Measurements from ENCODE around the gene RASAL1. TPM values are rescaled to one million over a fixed set of nuclear protein-coding genes. Genes with fewer than 3 reads are reported as not detected.

RASAL1 gene
- total RNA-seq, 1 donor from 2014 or later, result 11.0 TPM

DNA sequence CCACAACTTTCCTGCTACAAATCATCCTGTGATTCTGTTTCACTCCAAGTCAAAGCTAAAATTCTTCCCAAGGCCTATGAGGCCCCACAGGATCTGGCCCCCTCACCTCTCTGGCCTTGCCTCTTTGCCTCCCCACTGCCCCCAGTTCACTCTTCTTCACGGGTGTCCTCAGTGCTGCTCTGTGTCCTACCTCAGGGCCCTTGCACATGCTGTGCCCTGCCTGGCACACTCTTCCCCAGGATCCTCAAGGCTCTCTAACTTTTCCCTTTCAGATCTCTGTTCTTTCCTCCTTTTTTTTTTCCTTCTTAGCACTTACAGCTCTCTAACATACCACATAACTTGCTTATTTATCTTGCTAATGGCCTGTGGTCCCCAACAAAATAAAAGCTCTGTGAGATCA is 29.2 kb downstream of the RASAL1 start:
- Histone ChIP-seq H3K4me1 (peaks cover 5% of the 10 kb centered on the region), H3K9me3 (no peaks in the 10 kb centered on the region), H3K4me3 (no peak overlapping the region), H3K27me3 (no peaks in the 10 kb centered on the region), H3K36me3 (no peaks in the 10 kb centered on the region), H3K27ac (no peak overlapping the region)
- no peak for TF ChIP-seq POLR2AphosphoS5 (IDR thresholded peaks at IDR 0.05; ENCODE audit: insufficient read depth in 1 of 2, low read depth in 1 of 2)
- no peak for DNase-seq (ENCODE audit: extremely low spot score in 2 of 2)
- intact Hi-C loops (cut with DNase I), result no loop called here

DNA sequence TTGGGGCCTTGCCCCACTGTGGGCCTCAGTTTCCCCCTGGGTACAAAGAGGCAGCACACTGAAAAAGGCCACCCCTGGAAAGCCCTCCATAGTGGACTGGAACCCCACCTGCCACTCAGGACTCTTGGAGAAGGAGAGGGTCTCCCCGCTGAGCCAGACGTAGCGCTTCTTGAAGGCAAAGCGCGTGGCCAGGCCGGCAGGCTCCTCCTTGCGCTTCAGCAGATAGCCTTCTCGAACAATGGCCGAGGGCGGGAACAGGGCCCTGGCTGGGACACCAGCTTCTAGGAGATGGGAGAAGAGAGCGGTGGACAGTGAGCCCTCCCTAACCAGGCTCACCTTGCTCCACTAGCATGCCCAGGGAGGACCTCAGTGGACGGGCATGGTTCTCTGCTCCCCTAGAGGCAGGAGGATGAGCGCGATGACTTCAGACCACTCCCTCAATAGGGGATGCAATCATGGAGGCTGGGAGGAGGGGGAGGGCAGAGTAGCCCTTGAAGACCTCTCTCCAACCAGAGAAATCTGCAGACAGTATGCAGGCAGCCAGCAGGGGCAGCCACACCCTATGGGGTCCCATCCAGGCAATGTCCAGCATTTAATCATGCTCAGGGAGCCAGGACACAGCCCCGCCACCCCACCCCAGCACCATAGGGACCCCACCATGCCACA is 29.8 kb downstream of the RASAL1 start:
- TF ChIP-seq, protein P1, sequence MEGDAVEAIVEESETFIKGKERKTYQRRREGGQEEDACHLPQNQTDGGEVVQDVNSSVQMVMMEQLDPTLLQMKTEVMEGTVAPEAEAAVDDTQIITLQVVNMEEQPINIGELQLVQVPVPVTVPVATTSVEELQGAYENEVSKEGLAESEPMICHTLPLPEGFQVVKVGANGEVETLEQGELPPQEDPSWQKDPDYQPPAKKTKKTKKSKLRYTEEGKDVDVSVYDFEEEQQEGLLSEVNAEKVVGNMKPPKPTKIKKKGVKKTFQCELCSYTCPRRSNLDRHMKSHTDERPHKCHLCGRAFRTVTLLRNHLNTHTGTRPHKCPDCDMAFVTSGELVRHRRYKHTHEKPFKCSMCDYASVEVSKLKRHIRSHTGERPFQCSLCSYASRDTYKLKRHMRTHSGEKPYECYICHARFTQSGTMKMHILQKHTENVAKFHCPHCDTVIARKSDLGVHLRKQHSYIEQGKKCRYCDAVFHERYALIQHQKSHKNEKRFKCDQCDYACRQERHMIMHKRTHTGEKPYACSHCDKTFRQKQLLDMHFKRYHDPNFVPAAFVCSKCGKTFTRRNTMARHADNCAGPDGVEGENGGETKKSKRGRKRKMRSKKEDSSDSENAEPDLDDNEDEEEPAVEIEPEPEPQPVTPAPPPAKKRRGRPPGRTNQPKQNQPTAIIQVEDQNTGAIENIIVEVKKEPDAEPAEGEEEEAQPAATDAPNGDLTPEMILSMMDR (IDR thresholded peaks at IDR 0.05), result no peak
- TF ChIP-seq POLR2A (IDR thresholded peaks at IDR 0.05) (no peak), POLR2AphosphoS5 (IDR thresholded peaks at IDR 0.05; ENCODE audit: insufficient read depth in 1 of 2, low read depth in 1 of 2) (no peak)
- DNase-seq (ENCODE audit: extremely low spot score in 2 of 2), result no peak
- no peaks in the 10 kb centered on the region for H3K27me3 ChIP-seq

DNA sequence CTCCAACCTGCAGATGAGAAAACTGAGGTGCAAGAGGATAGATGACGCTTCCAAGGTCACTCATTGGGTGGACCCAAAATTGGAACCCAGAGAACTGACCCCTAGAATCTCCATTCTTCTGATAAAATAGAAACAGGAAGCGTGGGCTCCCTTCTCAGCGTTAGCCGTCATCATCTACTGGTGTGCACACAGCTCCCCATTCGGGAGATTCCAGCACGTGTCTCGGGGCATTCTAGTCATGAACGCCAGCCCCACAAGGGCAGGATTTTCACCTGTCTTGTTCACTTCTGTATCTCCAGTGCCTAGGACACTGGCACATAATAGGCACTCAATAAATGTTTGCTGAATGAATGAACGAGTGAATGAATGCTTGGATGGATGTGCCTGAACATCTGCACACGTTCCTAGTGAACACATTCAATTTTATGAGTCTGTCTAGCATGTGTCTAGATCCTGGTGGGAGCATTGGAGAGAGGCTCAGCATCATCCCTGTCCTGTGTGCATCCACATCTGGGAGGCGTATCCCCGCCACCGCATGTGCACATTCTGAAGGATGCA is 30.5 kb downstream of the RASAL1 start:
- Histone ChIP-seq H3K9me3 (no peaks in the 10 kb centered on the region), H3K27ac (no peak overlapping the region), H3K27me3 (no peaks in the 10 kb centered on the region), H3K4me1 (peaks cover 5% of the 10 kb centered on the region), H3K36me3 (no peaks in the 10 kb centered on the region), H3K4me3 (no peak overlapping the region)
- no peak for DNase-seq (ENCODE audit: extremely low spot score in 2 of 2)
- no peak for TF ChIP-seq POLR2A (IDR thresholded peaks at IDR 0.05)
- TF ChIP-seq, protein P1 (IDR thresholded peaks at IDR 0.05), result no peak
- TF ChIP-seq POLR2AphosphoS5 (IDR thresholded peaks at IDR 0.05; ENCODE audit: insufficient read depth in 1 of 2, low read depth in 1 of 2), result no peak
- intact Hi-C loops (cut with DNase I), result no loop called here

More for the DNA sequence above, 29.8 kb downstream of the RASAL1 start:
- Histone ChIP-seq H3K27ac (no peak overlapping the region), H3K4me3 (no peak overlapping the region), H3K4me1 (peaks cover 5% of the 10 kb centered on the region), H3K9me3 (no peaks in the 10 kb centered on the region), H3K36me3 (no peaks in the 10 kb centered on the region)
- intact Hi-C loops (cut with DNase I), result no loop called here

DNA sequence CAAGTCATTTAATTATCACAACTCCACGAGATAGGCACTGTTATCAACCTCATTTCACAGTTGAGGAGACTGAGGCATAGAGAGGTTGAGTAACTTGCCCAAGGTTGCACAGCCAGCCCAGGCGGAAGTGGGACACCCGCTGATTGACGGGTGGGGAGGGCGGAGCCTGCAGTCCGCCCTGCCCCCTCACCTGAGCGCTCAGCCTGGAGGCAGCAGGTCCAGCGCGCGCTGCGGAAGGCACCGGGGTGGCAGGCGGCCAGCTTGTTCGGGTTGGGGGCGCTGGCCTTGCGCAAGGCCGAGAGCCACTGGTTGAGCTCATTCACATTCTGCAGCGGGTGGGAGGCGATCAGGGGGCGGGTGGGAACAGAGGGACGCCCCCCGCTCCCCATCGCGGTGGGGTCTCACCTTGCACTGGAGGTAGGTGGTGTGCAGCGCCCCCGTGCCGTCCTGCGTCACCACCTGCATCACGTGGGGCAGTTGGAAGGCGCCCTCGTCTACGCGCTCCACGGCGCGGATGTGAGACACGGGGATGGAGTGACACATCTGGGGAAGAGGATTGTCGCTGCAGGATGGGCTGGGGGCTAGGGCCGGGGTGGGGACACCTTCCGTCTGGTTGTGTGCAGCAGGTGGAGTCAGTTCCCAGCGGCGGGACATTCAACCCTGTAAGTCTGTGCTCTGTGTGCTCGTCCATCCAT is 31.7 kb downstream of the RASAL1 start:
- peaks cover 6% of the 10 kb centered on the region for H3K4me1 ChIP-seq
- no peaks in the 10 kb centered on the region for H3K36me3 ChIP-seq
- TF ChIP-seq, protein P1 (IDR thresholded peaks at IDR 0.05), result no peak
- H3K27ac ChIP-seq, result no peak overlapping the region
- no peak overlapping the region for H3K4me3 ChIP-seq
- DNase-seq (ENCODE audit: extremely low spot score in 2 of 2), result no peak
- intact Hi-C loops (cut with DNase I), result no loop called here
- no peaks in the 10 kb centered on the region for H3K27me3 ChIP-seq
- no peaks in the 10 kb centered on the region for H3K9me3 ChIP-seq

DNA sequence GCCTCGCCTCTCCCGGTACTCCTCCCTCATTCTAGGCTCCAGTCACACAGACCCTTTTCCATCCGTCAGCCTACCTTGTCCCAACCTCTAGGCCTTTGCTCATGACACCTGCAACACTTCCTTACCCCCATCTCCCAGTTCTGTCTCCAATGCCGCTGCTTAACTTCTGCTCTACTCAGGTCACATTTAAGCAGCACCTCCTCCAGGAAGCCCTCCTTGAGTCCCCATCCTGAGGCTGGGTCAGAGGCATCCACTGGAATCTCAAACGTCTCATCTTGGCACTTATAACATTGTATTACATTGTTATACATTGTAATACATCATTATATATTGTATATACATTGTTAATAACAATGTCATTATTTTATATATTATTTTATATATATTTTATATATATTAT is 32.8 kb downstream of the RASAL1 start:
- no peak overlapping the region for H3K4me3 ChIP-seq
- intact Hi-C loops (cut with DNase I), result no loop called here
- H3K9me3 ChIP-seq, result no peaks in the 10 kb centered on the region
- no peak overlapping the region for H3K27ac ChIP-seq
- H3K36me3 ChIP-seq, result no peaks in the 10 kb centered on the region
- no peak for DNase-seq (ENCODE audit: extremely low spot score in 2 of 2)
- peaks cover 15% of the 10 kb centered on the region for H3K4me1 ChIP-seq
- no peaks in the 10 kb centered on the region for H3K27me3 ChIP-seq
- TF ChIP-seq, protein P1 (IDR thresholded peaks at IDR 0.05), result no peak
